Caco-2 (cell line): ENCODE data around the gene MCTP1. TPM values are rescaled to one million over a fixed set of nuclear protein-coding genes. Genes with fewer than 3 reads are reported as not detected.

Experiments
- BruUV-seq: library from RNA; stranded (reverse); fragments of 400-500 nt; replicated peaks from 2 replicates; lab custom pipeline; 2021; lab: Mats Ljungman, UMichigan
- CTCF ChIA-PET: fragments of 300-600 bp; sonication (Branson Sonifier 250); formaldehyde crosslinking; loops from one replicate; lab custom pipeline; 2022; ENCODE audit warnings: antibody characterized with exemption; lab: Charles Lee
- POLR2A ChIA-PET: fragments of 300-600 bp; sonication (Branson Sonifier 250); formaldehyde crosslinking; loops from one replicate; lab custom pipeline; 2022; ENCODE audit warnings: antibody characterized with exemption; lab: Charles Lee
- DNase-seq, 2 experiments: peaks; one replicate each; pipeline versions ENCODE4 v3.0.0 to v3.0.0-alpha.2; 2020 to 2022
- H3K27me3 ChIP-seq: replicated peaks from 2 replicates; pipeline ENCODE4 v1.6.0; 2011; ENCODE audit warnings: low read length; ENCODE audit not compliant: control insufficient read depth, insufficient read depth
- H3K36me3 ChIP-seq: 2 replicates; pipeline ENCODE4 v1.5.1; 2011; ENCODE audit warnings: low read length; ENCODE audit not compliant: control insufficient read depth, insufficient read depth
- H3K4me1 ChIP-seq: fragments of 250-450 bp; sonication (Bioruptor Pico); 2 replicates; pipeline ENCODE4 v1.5.1; 2020; ENCODE audit warnings: mild to moderate bottlenecking
- H3K4me3 ChIP-seq: 2 replicates; pipeline ENCODE4 v1.5.1; 2011; ENCODE audit warnings: low read depth, mild to moderate bottlenecking, control low read depth, low read length
- H3K9me3 ChIP-seq: fragments of 250-450 bp; sonication (Bioruptor Pico); 2 replicates; pipeline ENCODE4 v1.5.1; 2020; ENCODE audit warnings: mild to moderate bottlenecking, moderate library complexity
- H3K27ac Mint-ChIP-seq: one replicate; pipeline ENCODE4 v1.8.0; 2022; ENCODE audit warnings: mixed read lengths; ENCODE audit not compliant: unreplicated experiment
- H3K27me3 Mint-ChIP-seq: one replicate; pipeline ENCODE4 v1.8.0; 2022; ENCODE audit warnings: mixed read lengths; ENCODE audit not compliant: insufficient read depth, unreplicated experiment
- H3K36me3 Mint-ChIP-seq: one replicate; pipeline ENCODE4 v1.8.0; 2022; ENCODE audit warnings: mild to moderate bottlenecking, mixed read lengths; ENCODE audit not compliant: insufficient read depth, unreplicated experiment
- H3K4me1 Mint-ChIP-seq: one replicate; pipeline ENCODE4 v1.8.0; 2022; ENCODE audit warnings: low read depth, mixed read lengths; ENCODE audit not compliant: unreplicated experiment
- H3K4me3 Mint-ChIP-seq: one replicate; pipeline ENCODE4 v1.8.0; 2022; ENCODE audit warnings: mild to moderate bottlenecking, moderate library complexity, mixed read lengths; ENCODE audit not compliant: unreplicated experiment
- H3K9me3 Mint-ChIP-seq: one replicate; pipeline ENCODE4 v1.8.0; 2022; ENCODE audit warnings: mixed read lengths; ENCODE audit not compliant: unreplicated experiment
- CTCF ChIP-seq, 2 experiments: fragments of 200-600 bp in 1 of 2; IDR thresholded peaks; 1 replicate in 1 of 2; 2 replicates in 1 of 2; pipeline versions ENCODE4 v1.5.1 to v1.8.0; 2011 to 2022; ENCODE audit warnings: antibody characterized with exemption in 1 of 2, control low read depth in 1 of 2, inconsistent platforms in 1 of 2, low read depth in 1 of 2, low read length in 1 of 2, mild to moderate bottlenecking in 1 of 2, moderate library complexity in 1 of 2; ENCODE audit not compliant: insufficient read depth in 1 of 2, severe bottlenecking in 1 of 2, unreplicated experiment in 1 of 2
- intact Hi-C: fragments of 100-400 bp; cut with micrococcal nuclease; formaldehyde crosslinking; loops from one replicate; pipeline ENCODE4 v1.10.0; 2022; ENCODE audit not compliant: unreplicated experiment
- total RNA-seq: library from RNA; stranded (reverse); gene quantifications from 2 replicates; pipeline ENCODE4 v1.2.3, GENCODE V29; 2022

Gene MCTP1
- total RNA-seq, 1 experiment from 2014 or later = 3.2 TPM

GRCh38 chr5:94691291-94691690 lies 593.6 kb downstream of the MCTP1 start:
- no peaks in the 10 kb centered on the region for H3K27me3 ChIP-seq
- no peaks in the 10 kb centered on the region for H3K27me3 Mint-ChIP-seq
- H3K9me3 ChIP-seq = no peaks in the 10 kb centered on the region
- H3K4me3 Mint-ChIP-seq = no peak overlapping the region
- CTCF ChIA-PET = no interaction called here
- no peak for TF ChIP-seq CTCF (IDR thresholded peaks at IDR 0.05; ENCODE audit: insufficient read depth in 1 of 2, low read depth in 1 of 2, low read length in 1 of 2, severe bottlenecking in 1 of 2, unreplicated experiment in 1 of 2)
- H3K4me3 ChIP-seq = no peak overlapping the region
- no peaks in the 10 kb centered on the region for H3K9me3 Mint-ChIP-seq
- DNase-seq = no peak
- peaks cover 9% of the 10 kb centered on the region for H3K36me3 Mint-ChIP-seq
- intact Hi-C loops = no loop called here
- no peaks in the 10 kb centered on the region for H3K4me1 Mint-ChIP-seq
- POLR2A ChIA-PET = no interaction called here
- no peak overlapping the region for H3K27ac Mint-ChIP-seq
- H3K4me1 ChIP-seq = no peaks in the 10 kb centered on the region
- BruUV-seq = no TSS peak
- H3K36me3 ChIP-seq = no peaks in the 10 kb centered on the region; the same call in none of the 2 replicates

- Mint-ChIP-seq H3K4me3 (no peak overlapping the region), H3K9me3 (no peaks in the 10 kb centered on the region), H3K4me1 (no peaks in the 10 kb centered on the region), H3K36me3 (peaks cover 13% of the 10 kb centered on the region), H3K27ac (no peak overlapping the region), H3K27me3 (no peaks in the 10 kb centered on the region)
- TF ChIP-seq CTCF (IDR thresholded peaks at IDR 0.05; ENCODE audit: insufficient read depth in 1 of 2, low read depth in 1 of 2, low read length in 1 of 2, severe bottlenecking in 1 of 2, unreplicated experiment in 1 of 2) = no peak
- POLR2A ChIA-PET = no interaction called here
- intact Hi-C loops = no loop called here
- Histone ChIP-seq H3K9me3 (no peaks in the 10 kb centered on the region), H3K27me3 (no peaks in the 10 kb centered on the region), H3K4me3 (no peak overlapping the region), H3K36me3 (no peaks in the 10 kb centered on the region; the same call in none of the 2 replicates), H3K4me1 (no peaks in the 10 kb centered on the region)
- CTCF ChIA-PET = no interaction called here
- BruUV-seq = no TSS peak
- no peak for DNase-seq
These were observed 594.1 kb downstream of the MCTP1 start for GRCh38 chr5:94690778-94691177.

- H3K27ac Mint-ChIP-seq = no peak overlapping the region
- DNase-seq = no peak
- no peaks in the 10 kb centered on the region for H3K9me3 Mint-ChIP-seq
- no peak for TF ChIP-seq CTCF (IDR thresholded peaks at IDR 0.05; ENCODE audit: insufficient read depth in 1 of 2, low read depth in 1 of 2, low read length in 1 of 2, severe bottlenecking in 1 of 2, unreplicated experiment in 1 of 2)
- H3K36me3 ChIP-seq = no peaks in the 10 kb centered on the region; the same call in none of the 2 replicates
- no peaks in the 10 kb centered on the region for H3K27me3 ChIP-seq
- peaks cover 15% of the 10 kb centered on the region for H3K36me3 Mint-ChIP-seq
- no peaks in the 10 kb centered on the region for H3K4me1 ChIP-seq
- no peak overlapping the region for H3K4me3 Mint-ChIP-seq
- POLR2A ChIA-PET = no interaction called here
- no peak overlapping the region for H3K4me3 ChIP-seq
- H3K27me3 Mint-ChIP-seq = no peaks in the 10 kb centered on the region
- H3K9me3 ChIP-seq = no peaks in the 10 kb centered on the region
- CTCF ChIA-PET = no interaction called here
- BruUV-seq = no TSS peak
- intact Hi-C loops = no loop called here
- H3K4me1 Mint-ChIP-seq = no peaks in the 10 kb centered on the region
These were observed 595.0 kb downstream of the MCTP1 start for GRCh38 chr5:94689908-94690307.
